A549 treated with AZD9567 at 1 μM for 4 hours (cell line): Measurements from ENCODE around the gene PGRMC1. TPM values are rescaled to one million over a fixed set of nuclear protein-coding genes. Genes with fewer than 3 reads are reported as not detected.

Source experiments
- total RNA-seq: library from RNA; stranded (reverse); fragments of 200-300 nt; extraction: Qiagen RNA extraction; gene quantifications from 5 replicates; pipeline ENCODE4 v1.2.3, GENCODE V29; 2022; ENCODE audit not compliant: insufficient read depth

The PGRMC1 gene
- 135 to 178 TPM (median 158 TPM) in 5 replicates for total RNA-seq

GRCh38 chrX:119235872-119236622, at the start of gene PGRMC1:
Gene PGRMC1 (plus strand): TSS chrX:119236285. CDS start chrX:119236364, 79 bp downstream.

Other genes with a start within 250 kb of the PGRMC1 start
- not detected in 5 replicates for gene CT47C1, start 163.3 kb upstream of the PGRMC1 start, total RNA-seq
- gene KIAA1210, start 108.5 kb upstream of the PGRMC1 start, total RNA-seq, result 0.01 TPM in 3 of 5 replicates, not detected in the others
- gene SLC25A43, start 163.1 kb downstream of the PGRMC1 start, total RNA-seq, result 26.8 to 30.5 TPM (median 29.8 TPM) in 5 replicates
- 733 to 792 TPM (median 784 TPM) in 5 replicates for gene SLC25A5, start 232.2 kb downstream of the PGRMC1 start, total RNA-seq